ENCODE data around the gene KANSL1.

DNA sequence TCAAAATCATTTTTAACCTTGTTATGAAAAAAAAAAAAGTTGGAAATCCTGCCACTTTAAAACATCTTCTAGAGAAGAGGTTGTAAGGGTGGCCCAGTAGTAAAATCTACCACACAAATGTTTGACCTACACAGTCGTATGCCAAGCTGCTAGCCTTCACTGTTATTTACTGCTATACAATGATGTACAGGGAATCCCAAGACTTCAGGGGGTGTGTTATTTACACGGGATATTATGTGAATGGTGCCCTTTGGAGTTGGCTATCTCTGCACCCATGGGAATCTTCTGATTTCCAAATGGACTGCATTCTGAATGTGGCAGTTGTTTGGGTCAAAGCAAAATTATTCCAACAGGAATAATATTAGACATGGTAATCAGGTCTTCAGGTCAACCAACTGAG, 148.2 kb downstream of the KANSL1 start:
- TF ChIP-seq, protein P1, sequence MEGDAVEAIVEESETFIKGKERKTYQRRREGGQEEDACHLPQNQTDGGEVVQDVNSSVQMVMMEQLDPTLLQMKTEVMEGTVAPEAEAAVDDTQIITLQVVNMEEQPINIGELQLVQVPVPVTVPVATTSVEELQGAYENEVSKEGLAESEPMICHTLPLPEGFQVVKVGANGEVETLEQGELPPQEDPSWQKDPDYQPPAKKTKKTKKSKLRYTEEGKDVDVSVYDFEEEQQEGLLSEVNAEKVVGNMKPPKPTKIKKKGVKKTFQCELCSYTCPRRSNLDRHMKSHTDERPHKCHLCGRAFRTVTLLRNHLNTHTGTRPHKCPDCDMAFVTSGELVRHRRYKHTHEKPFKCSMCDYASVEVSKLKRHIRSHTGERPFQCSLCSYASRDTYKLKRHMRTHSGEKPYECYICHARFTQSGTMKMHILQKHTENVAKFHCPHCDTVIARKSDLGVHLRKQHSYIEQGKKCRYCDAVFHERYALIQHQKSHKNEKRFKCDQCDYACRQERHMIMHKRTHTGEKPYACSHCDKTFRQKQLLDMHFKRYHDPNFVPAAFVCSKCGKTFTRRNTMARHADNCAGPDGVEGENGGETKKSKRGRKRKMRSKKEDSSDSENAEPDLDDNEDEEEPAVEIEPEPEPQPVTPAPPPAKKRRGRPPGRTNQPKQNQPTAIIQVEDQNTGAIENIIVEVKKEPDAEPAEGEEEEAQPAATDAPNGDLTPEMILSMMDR (IDR thresholded peaks at IDR 0.05), result no peak
- no peak for TF ChIP-seq POLR2AphosphoS5 (IDR thresholded peaks at IDR 0.05)
- TF ChIP-seq EP300 (IDR thresholded peaks at IDR 0.05), result no peak

All from gastroesophageal sphincter (tissue), 3 donors.